ENCODE data around the gene MROH2A.

DNA sequence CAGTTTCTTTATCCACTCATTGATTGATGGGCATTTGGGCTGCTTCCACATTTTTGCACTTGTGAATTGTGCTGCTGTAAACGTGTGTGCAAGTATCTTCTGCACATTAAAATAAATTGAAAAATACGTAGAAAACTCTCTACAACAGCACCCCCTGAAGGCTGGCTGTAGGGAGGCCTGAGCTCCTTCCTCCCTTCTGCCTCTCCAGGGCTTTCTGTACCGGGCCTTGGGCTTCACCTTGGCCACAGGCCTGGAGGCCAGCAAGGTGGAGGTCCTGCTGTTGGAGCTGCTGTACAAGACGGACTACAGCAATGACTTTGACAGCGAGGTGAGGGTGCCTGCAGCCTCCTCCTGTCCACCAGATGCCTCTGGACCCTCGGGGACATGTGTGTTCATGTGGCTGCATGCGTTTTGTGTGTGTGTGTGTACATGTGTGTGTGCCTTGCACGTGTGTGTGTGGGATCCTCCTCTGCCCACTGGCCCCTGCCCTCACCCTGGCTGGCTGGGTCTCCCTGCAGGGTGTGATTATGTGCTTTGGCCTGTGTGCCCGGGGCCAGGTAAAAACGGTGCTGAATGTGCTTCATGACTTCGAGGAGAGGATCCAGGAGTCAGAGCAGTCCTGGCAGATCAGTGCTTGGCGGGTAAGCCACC, 29.2 kb downstream of the MROH2A start:
- TF ChIP-seq, protein P1, sequence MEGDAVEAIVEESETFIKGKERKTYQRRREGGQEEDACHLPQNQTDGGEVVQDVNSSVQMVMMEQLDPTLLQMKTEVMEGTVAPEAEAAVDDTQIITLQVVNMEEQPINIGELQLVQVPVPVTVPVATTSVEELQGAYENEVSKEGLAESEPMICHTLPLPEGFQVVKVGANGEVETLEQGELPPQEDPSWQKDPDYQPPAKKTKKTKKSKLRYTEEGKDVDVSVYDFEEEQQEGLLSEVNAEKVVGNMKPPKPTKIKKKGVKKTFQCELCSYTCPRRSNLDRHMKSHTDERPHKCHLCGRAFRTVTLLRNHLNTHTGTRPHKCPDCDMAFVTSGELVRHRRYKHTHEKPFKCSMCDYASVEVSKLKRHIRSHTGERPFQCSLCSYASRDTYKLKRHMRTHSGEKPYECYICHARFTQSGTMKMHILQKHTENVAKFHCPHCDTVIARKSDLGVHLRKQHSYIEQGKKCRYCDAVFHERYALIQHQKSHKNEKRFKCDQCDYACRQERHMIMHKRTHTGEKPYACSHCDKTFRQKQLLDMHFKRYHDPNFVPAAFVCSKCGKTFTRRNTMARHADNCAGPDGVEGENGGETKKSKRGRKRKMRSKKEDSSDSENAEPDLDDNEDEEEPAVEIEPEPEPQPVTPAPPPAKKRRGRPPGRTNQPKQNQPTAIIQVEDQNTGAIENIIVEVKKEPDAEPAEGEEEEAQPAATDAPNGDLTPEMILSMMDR (tag by site-specific recombination; IDR thresholded peaks at IDR 0.05): no peak
- TF ChIP-seq, protein P2, sequence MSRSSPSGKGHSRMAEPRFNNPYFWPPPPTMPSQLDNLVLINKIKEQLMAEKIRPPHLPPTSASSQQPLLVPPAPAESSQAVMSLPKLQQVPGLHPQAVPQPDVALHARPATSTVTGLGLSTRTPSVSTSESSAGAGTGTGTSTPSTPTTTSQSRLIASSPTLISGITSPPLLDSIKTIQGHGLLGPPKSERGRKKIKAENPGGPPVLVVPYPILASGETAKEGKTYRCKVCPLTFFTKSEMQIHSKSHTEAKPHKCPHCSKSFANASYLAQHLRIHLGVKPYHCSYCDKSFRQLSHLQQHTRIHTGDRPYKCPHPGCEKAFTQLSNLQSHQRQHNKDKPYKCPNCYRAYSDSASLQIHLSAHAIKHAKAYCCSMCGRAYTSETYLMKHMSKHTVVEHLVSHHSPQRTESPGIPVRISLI (tag by site-specific recombination; IDR thresholded peaks at IDR 0.05): no peak
- no peak for TF ChIP-seq ZFP37 (tag by site-specific recombination; IDR thresholded peaks at IDR 0.05)
- TF ChIP-seq, protein P3, sequence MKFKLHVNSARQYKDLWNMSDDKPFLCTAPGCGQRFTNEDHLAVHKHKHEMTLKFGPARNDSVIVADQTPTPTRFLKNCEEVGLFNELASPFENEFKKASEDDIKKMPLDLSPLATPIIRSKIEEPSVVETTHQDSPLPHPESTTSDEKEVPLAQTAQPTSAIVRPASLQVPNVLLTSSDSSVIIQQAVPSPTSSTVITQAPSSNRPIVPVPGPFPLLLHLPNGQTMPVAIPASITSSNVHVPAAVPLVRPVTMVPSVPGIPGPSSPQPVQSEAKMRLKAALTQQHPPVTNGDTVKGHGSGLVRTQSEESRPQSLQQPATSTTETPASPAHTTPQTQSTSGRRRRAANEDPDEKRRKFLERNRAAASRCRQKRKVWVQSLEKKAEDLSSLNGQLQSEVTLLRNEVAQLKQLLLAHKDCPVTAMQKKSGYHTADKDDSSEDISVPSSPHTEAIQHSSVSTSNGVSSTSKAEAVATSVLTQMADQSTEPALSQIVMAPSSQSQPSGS (tag by site-specific recombination; IDR thresholded peaks at IDR 0.05; ENCODE audit: low read depth): no peak
- no peak for TF ChIP-seq GFI1B (tag by site-specific recombination; IDR thresholded peaks at IDR 0.05)
- TF ChIP-seq KLF7 (tag by site-specific recombination; IDR thresholded peaks at IDR 0.05; ENCODE audit: borderline replicate concordance): no peak

Measured in HEK293 (cell line).